Transverse colon (tissue), 4 donors: ENCODE data around the gene DACT3.

ENCODE experiments used
- EP300 ChIP-seq: sonication (generic); formaldehyde crosslinking; IDR thresholded peaks from one replicate; pipeline ENCODE4 v1.6.1; 2017; ENCODE audit warnings: antibody characterized with exemption, low read depth
- POLR2A ChIP-seq: fragments of 450-650 bp; IDR thresholded peaks from one replicate; pipeline ENCODE4 v1.6.1; 2016; ENCODE audit warnings: antibody characterized with exemption, mild to moderate bottlenecking, moderate library complexity
- POLR2AphosphoS5 ChIP-seq, 3 donors: sonication (generic); formaldehyde crosslinking; IDR thresholded peaks; one replicate each; pipeline ENCODE4 v1.6.1; 2016; ENCODE audit warnings: antibody characterized with exemption in 3 of 3
- TF ChIP-seq, protein P1 (sequence below), 5 experiments: fragments of 200-600 bp in 3 of 5; fragments of 450-650 bp in 2 of 5; sonication (generic) in 3 of 5; IDR thresholded peaks; 1 replicate in 2 of 5; 2 replicates in 3 of 5; pipeline ENCODE4 v1.5.1; 2016 to 2017; ENCODE audit warnings: antibody characterized with exemption in 5 of 5, inconsistent platforms in 3 of 5, mild to moderate bottlenecking in 2 of 5, moderate library complexity in 1 of 5

DNA sequence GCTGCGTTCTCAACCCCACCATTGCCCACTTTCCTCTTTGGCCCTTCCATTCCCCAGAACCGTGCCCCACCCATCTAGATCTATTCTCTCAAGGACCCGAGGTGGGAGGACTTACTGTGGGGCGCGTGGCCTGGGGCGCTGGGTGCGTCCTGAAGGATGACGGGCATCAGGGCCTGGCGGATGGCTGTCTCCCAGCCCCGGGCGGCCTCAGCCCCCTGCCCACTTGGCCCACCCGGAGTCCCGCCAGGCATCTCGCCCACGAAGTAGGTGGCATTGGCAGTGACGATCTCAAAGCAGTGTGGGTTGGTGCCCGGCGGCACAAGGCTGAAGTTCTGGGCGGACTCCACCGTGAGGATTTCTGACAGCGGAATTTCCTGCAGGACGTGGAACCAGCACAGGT is 32.8 kb upstream of the DACT3 start:
- TF ChIP-seq, protein P1, sequence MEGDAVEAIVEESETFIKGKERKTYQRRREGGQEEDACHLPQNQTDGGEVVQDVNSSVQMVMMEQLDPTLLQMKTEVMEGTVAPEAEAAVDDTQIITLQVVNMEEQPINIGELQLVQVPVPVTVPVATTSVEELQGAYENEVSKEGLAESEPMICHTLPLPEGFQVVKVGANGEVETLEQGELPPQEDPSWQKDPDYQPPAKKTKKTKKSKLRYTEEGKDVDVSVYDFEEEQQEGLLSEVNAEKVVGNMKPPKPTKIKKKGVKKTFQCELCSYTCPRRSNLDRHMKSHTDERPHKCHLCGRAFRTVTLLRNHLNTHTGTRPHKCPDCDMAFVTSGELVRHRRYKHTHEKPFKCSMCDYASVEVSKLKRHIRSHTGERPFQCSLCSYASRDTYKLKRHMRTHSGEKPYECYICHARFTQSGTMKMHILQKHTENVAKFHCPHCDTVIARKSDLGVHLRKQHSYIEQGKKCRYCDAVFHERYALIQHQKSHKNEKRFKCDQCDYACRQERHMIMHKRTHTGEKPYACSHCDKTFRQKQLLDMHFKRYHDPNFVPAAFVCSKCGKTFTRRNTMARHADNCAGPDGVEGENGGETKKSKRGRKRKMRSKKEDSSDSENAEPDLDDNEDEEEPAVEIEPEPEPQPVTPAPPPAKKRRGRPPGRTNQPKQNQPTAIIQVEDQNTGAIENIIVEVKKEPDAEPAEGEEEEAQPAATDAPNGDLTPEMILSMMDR (IDR thresholded peaks at IDR 0.05), result no peak
- TF ChIP-seq POLR2A (no peak), POLR2AphosphoS5 (IDR thresholded peaks at IDR 0.05) (no peak), EP300 (no peak)
